Activated CD4-positive, alpha-beta memory T cell treated with anti-CD3 and anti-CD28 coated beads for 36 hours (primary cell): Measurements from ENCODE around the gene SNED1. TPM values are rescaled to one million over a fixed set of nuclear protein-coding genes. Genes with fewer than 3 reads are reported as not detected.
A peak's percentile ranks its signal among the peaks of the same experiment; 100 is the strongest.
"Not testable (repeated sequence)": the region's sequence is repeated elsewhere in the genome, so short reads cannot be mapped to it uniquely, and the experiment has no call there.

Source experiments
- CTCF ChIA-PET: fragments of 350-600 bp; sonication (Branson Sonifier 250); formaldehyde crosslinking; loops from one replicate; lab custom pipeline; 2021; ENCODE audit warnings: antibody characterized with exemption, inconsistent platforms; lab: Charles Lee
- POLR2A ChIA-PET: fragments of 350-600 bp; sonication (Branson Sonifier 250); formaldehyde crosslinking; loops from one replicate; lab custom pipeline; 2021; ENCODE audit warnings: antibody characterized with exemption; lab: Charles Lee
- DNase-seq: peaks from one replicate; pipeline ENCODE4 v3.0.0-alpha.2; 2020
- H3K27ac Mint-ChIP-seq: one replicate; pipeline ENCODE4 v1.8.0; 2021; ENCODE audit warnings: mixed read lengths
- H3K27me3 Mint-ChIP-seq: one replicate; pipeline ENCODE4 v1.8.0; 2021; ENCODE audit warnings: mixed read lengths
- H3K36me3 Mint-ChIP-seq: one replicate; pipeline ENCODE4 v1.8.0; 2021; ENCODE audit warnings: mixed read lengths
- H3K4me1 Mint-ChIP-seq: one replicate; pipeline ENCODE4 v1.8.0; 2021; ENCODE audit warnings: low read depth, mixed read lengths
- H3K4me3 Mint-ChIP-seq: one replicate; pipeline ENCODE4 v1.8.0; 2021; ENCODE audit warnings: mild to moderate bottlenecking, mixed read lengths
- H3K9me3 Mint-ChIP-seq: one replicate; pipeline ENCODE4 v1.8.0; 2021; ENCODE audit warnings: mixed read lengths
- intact Hi-C: fragments of 100-400 bp; cut with micrococcal nuclease; formaldehyde crosslinking; loops from one replicate; pipeline ENCODE4 v1.15.1; 2023
- total RNA-seq, 2 experiments: library from RNA; stranded (reverse); gene quantifications; one replicate each; pipeline ENCODE4 v1.2.3, GENCODE V29; 2021

Gene SNED1
- total RNA-seq, 2 experiments from 2014 or later: 2.6 to 3.8 TPM

DNA sequence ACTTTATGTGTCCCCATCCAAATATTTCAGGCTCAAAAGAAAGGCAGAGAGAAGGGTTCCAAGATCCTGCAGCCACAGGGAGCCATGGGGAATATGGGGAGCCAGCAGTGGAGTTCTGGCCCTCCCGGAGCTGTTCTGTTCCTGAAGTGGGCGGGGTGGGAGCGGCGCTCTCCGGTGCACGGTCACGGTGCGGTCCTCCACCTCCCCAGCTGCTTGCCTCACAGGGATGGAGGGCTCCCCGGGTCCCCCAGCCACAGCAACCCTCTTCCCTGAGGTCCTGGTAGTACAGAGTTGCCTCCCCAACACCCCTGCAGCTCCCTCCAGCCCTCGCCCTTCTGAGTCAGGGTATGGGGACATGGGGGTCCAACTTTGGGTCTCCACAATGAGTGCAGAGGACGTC is 26.2 kb upstream of the SNED1 start:
- Mint-ChIP-seq H3K27ac (no peak overlapping the region), H3K36me3 (no peaks in the 10 kb centered on the region), H3K27me3 (peaks cover 12% of the 10 kb centered on the region), H3K4me1 (peaks cover 13% of the 10 kb centered on the region), H3K4me3 (no peak overlapping the region), H3K9me3 (no peaks in the 10 kb centered on the region)
- DNase-seq: no peak
- intact Hi-C loops: no loop called here
- CTCF ChIA-PET: no interaction called here
- POLR2A ChIA-PET: no interaction called here

GRCh38 chr2:240972636-240973521 is 25.5 kb upstream of the SNED1 start:
- H3K4me3 Mint-ChIP-seq: no peak overlapping the region
- no peak overlapping the region for H3K27ac Mint-ChIP-seq
- ChIA-PET POLR2A (no interaction called here), CTCF (no interaction called here)
- H3K9me3 Mint-ChIP-seq: no peaks in the 10 kb centered on the region
- DNase-seq: no peak
- intact Hi-C loops: no loop called here
- H3K4me1 Mint-ChIP-seq: peaks cover 13% of the 10 kb centered on the region
- peaks cover 12% of the 10 kb centered on the region for H3K27me3 Mint-ChIP-seq
- no peaks in the 10 kb centered on the region for H3K36me3 Mint-ChIP-seq

- DNase-seq: peak; percentile 33
- Mint-ChIP-seq H3K4me3 (no peak overlapping the region), H3K4me1 (peaks cover 13% of the 10 kb centered on the region), H3K9me3 (no peaks in the 10 kb centered on the region), H3K36me3 (no peaks in the 10 kb centered on the region), H3K27me3 (peaks cover 12% of the 10 kb centered on the region), H3K27ac (no peak overlapping the region)
- intact Hi-C loops: no loop called here
- CTCF ChIA-PET: no interaction called here
- POLR2A ChIA-PET: no interaction called here
These were observed 23.4 kb upstream of the SNED1 start for GRCh38 chr2:240974771-240975572.

GRCh38 chr2:240975903-240976302 is 22.5 kb upstream of the SNED1 start:
- Mint-ChIP-seq H3K4me1 (peaks cover 13% of the 10 kb centered on the region), H3K27me3 (peaks cover 12% of the 10 kb centered on the region)
- H3K27ac Mint-ChIP-seq, CTCF ChIA-PET, POLR2A ChIA-PET, intact Hi-C loops, H3K9me3 Mint-ChIP-seq, H3K36me3 Mint-ChIP-seq, H3K4me3 Mint-ChIP-seq, DNase-seq: not testable (repeated sequence)

DNA sequence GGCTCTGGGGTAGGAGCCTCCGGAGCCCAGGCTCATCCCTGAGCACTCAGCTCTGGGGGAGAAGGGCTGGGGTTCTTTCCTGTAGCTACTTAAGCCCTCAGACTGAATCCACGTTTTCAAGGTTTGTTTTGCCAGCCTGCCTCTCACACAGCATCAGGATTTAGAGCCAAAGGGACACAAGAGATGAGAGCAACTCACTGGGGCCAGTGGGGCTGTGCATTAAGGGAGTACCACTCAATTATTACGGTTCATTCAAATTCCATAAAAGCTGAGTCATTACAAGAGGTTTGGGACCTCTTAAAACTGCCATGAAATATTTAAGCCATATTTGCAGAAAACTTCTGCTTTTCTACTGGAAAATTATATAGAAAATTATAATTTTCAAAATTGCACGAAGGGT is 17.1 kb upstream of the SNED1 start:
- CTCF ChIA-PET: no interaction called here

GRCh38 chr2:240981871-240982800 is 16.3 kb upstream of the SNED1 start:
- Mint-ChIP-seq H3K36me3 (no peaks in the 10 kb centered on the region), H3K4me1 (no peaks in the 10 kb centered on the region), H3K27me3 (peaks cover 4% of the 10 kb centered on the region), H3K27ac (no peak overlapping the region), H3K4me3 (no peak overlapping the region), H3K9me3 (no peaks in the 10 kb centered on the region)
- ChIA-PET CTCF (no interaction called here), POLR2A (no interaction called here)
- DNase-seq: no peak
- intact Hi-C loops: no loop called here

More for the DNA sequence above, 17.1 kb upstream of the SNED1 start:
- POLR2A ChIA-PET: no interaction called here
- Mint-ChIP-seq H3K36me3 (no peaks in the 10 kb centered on the region), H3K27me3 (peaks cover 4% of the 10 kb centered on the region), H3K27ac (no peak overlapping the region), H3K4me3 (no peak overlapping the region), H3K4me1 (no peaks in the 10 kb centered on the region), H3K9me3 (no peaks in the 10 kb centered on the region)
- DNase-seq: no peak
- intact Hi-C loops: no loop called here

DNA sequence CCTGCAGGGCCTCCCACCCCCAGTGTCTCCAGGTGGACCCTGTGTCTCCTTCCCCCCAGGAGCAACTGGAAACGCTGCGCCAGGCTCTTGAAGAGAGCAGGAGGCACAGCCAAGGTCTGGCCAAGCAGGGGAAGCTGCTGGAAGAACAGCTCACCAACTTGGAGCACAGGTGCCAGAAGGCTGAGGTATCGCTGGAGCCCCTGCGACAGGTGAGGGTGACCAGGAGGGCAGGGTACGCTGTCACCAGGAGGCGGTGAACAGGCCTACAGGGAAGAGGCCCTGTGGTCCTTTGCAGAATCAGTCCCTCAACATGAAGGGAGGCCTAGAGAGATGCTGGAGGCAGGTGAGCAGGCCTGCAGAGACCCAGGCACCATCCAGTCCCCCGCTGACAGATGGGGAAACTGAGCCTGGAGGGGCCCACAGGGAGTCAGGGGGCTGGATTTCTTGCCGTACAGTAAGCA is 15.6 kb upstream of the SNED1 start:
- Mint-ChIP-seq H3K9me3 (no peaks in the 10 kb centered on the region), H3K4me1 (no peaks in the 10 kb centered on the region), H3K27me3 (peaks cover 4% of the 10 kb centered on the region), H3K36me3 (no peaks in the 10 kb centered on the region), H3K27ac (no peak overlapping the region), H3K4me3 (no peak overlapping the region)
- intact Hi-C loops: no loop called here
- CTCF ChIA-PET: interaction anchor here (0.6 to 1.2 kb wide), 6 partner anchors 27 to 984 kb away, joined by 3 to 4 read pairs (median 3); no protein-coding TSS in a partner anchor
- POLR2A ChIA-PET: no interaction called here
- no peak for DNase-seq

DNA sequence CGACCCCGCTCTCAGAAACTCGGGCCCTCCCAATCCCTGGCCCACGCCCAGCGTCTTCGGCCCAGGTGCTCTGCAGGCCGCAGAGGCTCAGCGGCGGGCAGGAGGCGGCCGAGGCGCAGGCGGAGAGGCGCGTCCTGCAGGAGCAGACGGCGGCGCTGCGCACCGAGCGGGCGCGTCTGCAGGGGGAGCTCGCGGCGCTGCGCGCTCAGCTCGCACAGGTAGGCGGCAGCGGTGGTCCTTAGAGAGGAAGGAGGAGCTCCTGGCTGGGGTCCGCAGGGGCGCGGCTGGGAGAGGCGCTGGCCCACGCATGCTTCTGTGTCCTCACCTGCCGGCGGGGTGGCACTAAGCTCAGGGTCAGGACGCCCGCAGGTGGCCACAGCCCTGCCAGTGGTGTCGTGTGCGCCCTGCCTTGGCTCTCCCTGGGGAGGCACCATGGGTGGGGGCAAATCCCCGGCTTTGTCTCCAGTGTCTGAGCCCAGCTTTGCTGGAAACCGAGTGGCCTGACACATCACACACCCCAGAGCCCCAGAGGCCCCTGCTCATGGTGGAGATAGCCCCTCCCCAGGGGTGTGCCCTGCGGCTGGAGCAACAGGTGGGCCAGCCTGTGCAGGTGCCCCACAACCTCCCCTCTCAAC is 14.9 kb upstream of the SNED1 start:
- ChIA-PET POLR2A (no interaction called here), CTCF (interaction anchor here (0.6 to 1.2 kb wide), 7 partner anchors 26 to 984 kb away, joined by 3 to 4 read pairs (median 3); no protein-coding TSS in a partner anchor)
- DNase-seq: peak; percentile 46
- no peaks in the 10 kb centered on the region for H3K9me3 Mint-ChIP-seq
- no peaks in the 10 kb centered on the region for H3K4me1 Mint-ChIP-seq
- no peak overlapping the region for H3K27ac Mint-ChIP-seq
- no peak overlapping the region for H3K4me3 Mint-ChIP-seq
- no peaks in the 10 kb centered on the region for H3K36me3 Mint-ChIP-seq
- intact Hi-C loops: no loop called here
- H3K27me3 Mint-ChIP-seq: peaks cover 4% of the 10 kb centered on the region

- H3K4me3 Mint-ChIP-seq: no peak overlapping the region
- H3K27ac Mint-ChIP-seq: no peak overlapping the region
- peaks cover 4% of the 10 kb centered on the region for H3K27me3 Mint-ChIP-seq
- H3K9me3 Mint-ChIP-seq: no peaks in the 10 kb centered on the region
- ChIA-PET POLR2A (no interaction called here), CTCF (interaction anchor here (0.7 to 1.2 kb wide), 6 partner anchors 26 to 179 kb away, joined by 3 to 4 read pairs (median 4); no protein-coding TSS in a partner anchor)
- no peaks in the 10 kb centered on the region for H3K4me1 Mint-ChIP-seq
- no peaks in the 10 kb centered on the region for H3K36me3 Mint-ChIP-seq
- DNase-seq: no peak
- intact Hi-C loops: no loop called here
These were observed 14.4 kb upstream of the SNED1 start for GRCh38 chr2:240983996-240984498.

DNA sequence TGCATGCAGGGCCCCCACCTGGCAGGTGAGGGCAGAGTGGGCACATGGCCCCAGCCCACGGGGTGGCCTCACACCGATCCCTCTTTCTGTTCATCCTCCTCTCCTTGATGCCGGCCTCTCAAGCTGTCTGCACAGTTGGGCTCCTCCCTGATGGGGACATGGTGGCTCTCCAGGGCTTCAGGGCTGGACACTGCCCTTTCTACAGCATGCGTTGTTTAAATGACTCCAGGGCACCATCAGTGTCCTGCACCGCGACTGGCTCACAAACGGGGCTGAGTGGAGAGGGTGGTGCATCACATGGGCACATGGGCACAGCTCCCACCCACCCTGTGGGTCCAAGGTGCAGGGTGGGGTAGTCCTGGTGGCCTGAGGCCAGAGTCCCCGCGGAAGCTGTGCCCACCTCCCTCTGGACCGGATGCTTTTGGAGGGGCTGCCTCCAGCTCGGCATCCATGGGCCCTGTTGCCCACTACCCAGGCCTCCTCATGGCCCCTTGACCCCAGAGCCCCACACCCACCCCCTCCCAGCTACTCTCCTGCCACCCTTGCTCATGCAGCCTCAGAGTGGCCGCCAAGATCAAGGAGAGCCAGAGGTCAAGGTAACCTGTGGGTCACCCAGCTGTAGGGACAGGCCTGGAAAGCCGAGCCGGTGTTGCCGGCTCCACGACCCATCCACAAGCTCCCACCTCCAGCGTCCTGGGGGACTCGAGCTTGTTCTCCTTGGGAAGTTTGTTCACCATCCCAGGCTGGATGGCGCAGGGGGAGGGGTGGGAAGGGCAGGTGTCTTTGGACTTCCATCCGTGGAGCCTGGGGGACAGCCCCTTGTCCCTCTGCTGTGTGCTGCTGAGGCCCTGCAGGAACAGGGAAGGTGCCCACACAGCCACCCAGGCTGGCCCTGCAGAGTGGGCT is 12.3 kb upstream of the SNED1 start:
- Mint-ChIP-seq H3K27ac (no peak overlapping the region), H3K4me3 (no peak overlapping the region), H3K4me1 (no peaks in the 10 kb centered on the region), H3K9me3 (no peaks in the 10 kb centered on the region), H3K27me3 (peaks cover 4% of the 10 kb centered on the region), H3K36me3 (no peaks in the 10 kb centered on the region)
- no peak for DNase-seq
- ChIA-PET POLR2A (no interaction called here), CTCF (no interaction called here)
- intact Hi-C loops: no loop called here
